Prostate gland (tissue), 2 donors: ENCODE measurements around the gene TIGD3.

Experiments used
- POLR2A ChIP-seq: fragments of 450-650 bp; IDR thresholded peaks from one replicate; pipeline ENCODE4 v1.6.1; 2016; ENCODE audit warnings: antibody characterized with exemption, mild to moderate bottlenecking
- POLR2AphosphoS5 ChIP-seq: sonication (generic); formaldehyde crosslinking; IDR thresholded peaks from one replicate; pipeline ENCODE4 v1.6.1; 2017; ENCODE audit warnings: antibody characterized with exemption
- TF ChIP-seq, protein P1 (sequence below), 4 experiments: fragments of 200-600 bp in 2 of 4; fragments of 450-650 bp in 2 of 4; sonication (generic) in 2 of 4; IDR thresholded peaks; 1 replicate in 3 of 4; 2 replicates in 1 of 4; pipeline ENCODE4 v1.5.1; 2016 to 2019; ENCODE audit warnings: antibody characterized with exemption in 4 of 4, mild to moderate bottlenecking in 2 of 4, moderate library complexity in 2 of 4

DNA sequence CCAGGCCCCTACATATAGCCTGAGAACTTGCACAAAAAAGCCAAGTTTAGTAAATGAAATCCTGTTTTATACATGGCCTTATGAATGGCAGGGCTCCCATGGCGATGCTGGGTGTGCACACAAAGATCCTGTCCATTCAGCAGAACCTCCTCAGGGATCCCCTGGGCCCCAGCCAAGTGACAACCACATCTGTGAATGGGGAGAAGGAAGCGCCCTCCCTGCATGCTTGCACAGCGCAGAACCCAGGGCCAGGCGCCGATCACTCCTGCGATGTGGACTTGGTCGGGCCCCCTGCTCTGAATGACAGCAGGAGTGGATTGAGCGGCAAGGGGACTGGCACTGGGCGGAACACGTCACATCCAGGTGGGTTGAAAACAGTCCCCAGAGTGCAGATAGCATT is 44.3 kb upstream of the TIGD3 start:
- no peak for TF ChIP-seq POLR2AphosphoS5
- TF ChIP-seq POLR2A: no peak
- TF ChIP-seq, protein P1, sequence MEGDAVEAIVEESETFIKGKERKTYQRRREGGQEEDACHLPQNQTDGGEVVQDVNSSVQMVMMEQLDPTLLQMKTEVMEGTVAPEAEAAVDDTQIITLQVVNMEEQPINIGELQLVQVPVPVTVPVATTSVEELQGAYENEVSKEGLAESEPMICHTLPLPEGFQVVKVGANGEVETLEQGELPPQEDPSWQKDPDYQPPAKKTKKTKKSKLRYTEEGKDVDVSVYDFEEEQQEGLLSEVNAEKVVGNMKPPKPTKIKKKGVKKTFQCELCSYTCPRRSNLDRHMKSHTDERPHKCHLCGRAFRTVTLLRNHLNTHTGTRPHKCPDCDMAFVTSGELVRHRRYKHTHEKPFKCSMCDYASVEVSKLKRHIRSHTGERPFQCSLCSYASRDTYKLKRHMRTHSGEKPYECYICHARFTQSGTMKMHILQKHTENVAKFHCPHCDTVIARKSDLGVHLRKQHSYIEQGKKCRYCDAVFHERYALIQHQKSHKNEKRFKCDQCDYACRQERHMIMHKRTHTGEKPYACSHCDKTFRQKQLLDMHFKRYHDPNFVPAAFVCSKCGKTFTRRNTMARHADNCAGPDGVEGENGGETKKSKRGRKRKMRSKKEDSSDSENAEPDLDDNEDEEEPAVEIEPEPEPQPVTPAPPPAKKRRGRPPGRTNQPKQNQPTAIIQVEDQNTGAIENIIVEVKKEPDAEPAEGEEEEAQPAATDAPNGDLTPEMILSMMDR (IDR thresholded peaks at IDR 0.05): no peak
